ENCODE results near the gene TLE3. TPM values are rescaled to one million over a fixed set of nuclear protein-coding genes. Genes with fewer than 3 reads are reported as not detected.

The TLE3 gene
- total RNA-seq, 2 experiments from 2014 or later = 48.8 to 53.5 TPM

DNA sequence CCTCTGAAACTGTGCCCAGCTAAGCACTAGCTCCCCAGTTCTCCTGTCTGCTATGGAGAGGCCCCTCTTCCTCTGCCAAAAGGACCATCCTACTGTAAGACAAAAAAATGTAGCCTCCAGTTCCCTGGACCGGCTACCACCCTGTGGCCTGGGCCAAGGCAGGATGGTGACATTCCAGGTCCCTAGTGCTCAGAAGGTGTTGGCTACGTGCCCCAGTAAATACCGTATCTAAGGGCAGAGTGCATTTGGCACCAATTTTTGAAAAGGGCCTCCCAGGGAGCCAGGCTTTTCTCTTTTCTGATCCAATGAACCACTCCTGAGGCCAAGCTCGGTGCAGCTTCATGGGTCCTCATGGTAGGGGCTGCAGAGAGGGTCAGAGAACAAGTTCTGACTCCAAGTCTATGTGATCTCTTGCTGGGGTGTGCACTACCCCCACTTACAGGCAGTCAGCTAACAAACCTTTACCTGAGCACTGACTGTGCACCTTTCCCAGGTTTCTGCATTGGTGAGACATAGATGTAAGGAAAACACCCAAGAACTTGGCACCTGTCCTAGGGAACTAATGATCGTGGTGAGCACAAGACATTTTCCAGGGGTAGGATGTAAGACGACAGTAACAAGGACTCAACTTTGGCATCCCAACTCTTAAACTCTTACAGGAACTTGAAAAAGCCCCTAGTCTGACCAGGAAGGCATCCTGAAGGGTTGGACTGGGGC, 32.6 kb downstream of the TLE3 start:
- Mint-ChIP-seq H3K36me3 (peaks cover 17% of the 10 kb centered on the region), H3K27ac (no peak overlapping the region), H3K9me3 (ENCODE audit: low read depth) (no peaks in the 10 kb centered on the region), H3K4me3 (no peak overlapping the region), H3K27me3 (no peaks in the 10 kb centered on the region), H3K4me1 (no peaks in the 10 kb centered on the region)
- CTCF ChIA-PET = no interaction called here
- DNase-seq (no peak), ATAC-seq (no peak)

DNA sequence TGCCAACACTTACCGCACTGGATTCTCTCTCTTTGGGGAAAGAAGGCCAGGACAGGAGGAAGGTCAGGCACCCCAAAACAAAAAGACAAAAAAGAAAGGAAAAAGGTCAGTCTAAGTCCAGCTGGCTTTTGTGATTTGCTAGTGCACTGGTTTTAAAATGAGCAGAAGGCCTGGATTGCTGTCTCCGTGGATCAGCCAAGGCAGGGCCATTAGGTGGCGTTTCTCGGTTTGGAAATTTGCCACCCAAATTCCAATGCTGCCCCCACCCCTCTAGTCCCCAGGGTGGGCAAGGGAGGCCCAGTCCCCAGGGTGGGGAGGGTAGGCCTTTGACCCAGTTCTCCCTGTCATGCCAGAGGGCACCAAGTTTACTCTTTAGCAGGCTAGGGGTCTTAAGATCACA, 33.3 kb downstream of the TLE3 start:
- no peaks in the 10 kb centered on the region for H3K9me3 Mint-ChIP-seq (ENCODE audit: low read depth)
- peaks cover 20% of the 10 kb centered on the region for H3K36me3 Mint-ChIP-seq
- CTCF ChIA-PET = no interaction called here
- H3K27me3 Mint-ChIP-seq = no peaks in the 10 kb centered on the region
- no peak for ATAC-seq
- H3K27ac Mint-ChIP-seq = no peak overlapping the region
- no peak for DNase-seq
- H3K4me1 Mint-ChIP-seq = no peaks in the 10 kb centered on the region
- H3K4me3 Mint-ChIP-seq = no peak overlapping the region

DNA sequence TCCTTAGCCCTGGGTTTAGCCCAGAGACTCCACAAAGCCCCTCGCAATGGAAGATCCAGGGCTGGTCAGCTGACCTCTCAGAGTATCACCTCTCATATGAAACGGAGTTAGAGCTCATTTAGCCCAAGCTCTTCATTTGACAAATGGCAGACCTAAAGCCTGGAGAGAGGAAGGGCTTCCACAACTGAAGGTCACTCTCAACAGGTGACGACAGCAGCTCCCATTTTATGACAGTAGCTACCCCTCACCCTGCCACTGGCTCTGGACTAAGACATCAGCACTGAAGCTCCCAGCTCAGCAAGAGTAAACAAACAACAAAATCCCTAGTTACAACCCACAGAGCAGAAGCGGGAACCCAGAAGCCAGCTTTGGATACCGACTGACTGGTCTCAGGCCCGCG, 33.7 kb downstream of the TLE3 start:
- H3K4me3 Mint-ChIP-seq = no peak overlapping the region
- no peaks in the 10 kb centered on the region for H3K9me3 Mint-ChIP-seq (ENCODE audit: low read depth)
- no peak overlapping the region for H3K27ac Mint-ChIP-seq
- H3K4me1 Mint-ChIP-seq = no peaks in the 10 kb centered on the region
- CTCF ChIA-PET = no interaction called here
- H3K27me3 Mint-ChIP-seq = no peaks in the 10 kb centered on the region
- H3K36me3 Mint-ChIP-seq = peaks cover 24% of the 10 kb centered on the region
- DNase-seq = no peak
- no peak for ATAC-seq

DNA sequence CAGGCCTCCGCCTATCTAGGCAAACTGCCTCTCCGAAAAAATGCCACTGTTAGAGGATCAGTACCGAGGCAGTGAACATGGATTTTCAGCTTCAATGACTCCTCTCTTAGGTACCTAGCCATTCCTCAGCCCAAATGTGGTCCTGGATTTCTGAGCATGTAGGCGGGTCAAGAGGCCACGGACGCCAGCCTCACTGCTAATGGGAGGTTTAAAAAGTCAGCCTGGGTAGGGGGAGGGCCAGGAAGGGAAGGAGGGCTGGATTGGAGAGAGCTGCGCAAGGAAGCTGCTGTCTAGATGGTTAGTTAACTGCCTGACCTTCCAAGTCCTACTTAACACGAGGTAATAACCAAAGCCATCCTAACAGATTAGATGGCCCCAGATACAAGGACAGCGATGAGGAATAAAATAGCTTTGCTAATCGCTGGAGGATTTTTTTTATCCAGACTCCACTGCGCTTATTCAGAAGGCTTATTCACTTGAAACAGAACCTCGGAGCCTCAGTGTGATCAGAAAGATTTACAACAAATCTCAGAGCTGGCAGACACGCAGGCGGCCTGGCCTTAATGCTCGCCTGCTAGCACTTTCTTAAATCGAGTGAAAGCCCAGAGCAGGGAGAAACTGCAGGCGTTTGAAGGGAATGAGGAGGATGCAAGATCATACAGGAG, 34.3 kb downstream of the TLE3 start:
- peaks cover 27% of the 10 kb centered on the region for H3K36me3 Mint-ChIP-seq
- ATAC-seq (no peak), DNase-seq (no peak)
- no peaks in the 10 kb centered on the region for H3K4me1 Mint-ChIP-seq
- CTCF ChIA-PET = no interaction called here
- H3K27me3 Mint-ChIP-seq = no peaks in the 10 kb centered on the region
- no peaks in the 10 kb centered on the region for H3K9me3 Mint-ChIP-seq (ENCODE audit: low read depth)
- H3K4me3 Mint-ChIP-seq = no peak overlapping the region
- no peak overlapping the region for H3K27ac Mint-ChIP-seq

DNA sequence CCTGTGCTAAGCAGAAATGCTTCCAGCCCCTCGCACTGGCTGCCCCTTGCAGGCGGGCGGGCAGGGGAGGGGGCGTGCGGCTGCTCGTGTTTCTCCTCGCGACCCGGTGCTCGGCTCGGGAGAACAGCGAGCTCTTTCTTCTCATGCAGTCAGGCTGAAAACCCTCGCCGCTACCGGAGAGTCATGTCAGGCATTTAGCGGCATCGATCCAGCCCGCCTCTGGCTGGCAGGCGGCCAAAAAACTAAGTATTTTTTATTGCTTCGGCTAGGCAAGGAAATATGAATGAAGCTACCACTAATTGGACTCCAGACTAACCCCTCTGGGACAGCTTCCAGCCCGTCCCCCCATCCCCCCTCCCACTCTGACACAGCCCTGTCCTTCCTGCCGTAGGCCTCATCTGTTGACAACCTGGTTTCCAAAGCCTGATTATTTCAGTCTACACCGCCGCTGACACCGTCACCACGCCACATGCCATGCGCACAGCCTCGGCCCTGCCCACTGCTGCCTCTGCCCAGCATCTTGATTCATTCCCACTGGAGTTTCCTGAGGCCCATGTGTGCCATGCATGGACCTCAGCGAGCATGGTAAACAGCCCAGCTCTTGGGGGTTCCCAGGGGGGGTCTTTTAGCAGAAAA, 35.3 kb downstream of the TLE3 start:
- CTCF ChIA-PET = no interaction called here
- no peaks in the 10 kb centered on the region for H3K27me3 Mint-ChIP-seq
- H3K36me3 Mint-ChIP-seq = peaks cover 27% of the 10 kb centered on the region

DNA sequence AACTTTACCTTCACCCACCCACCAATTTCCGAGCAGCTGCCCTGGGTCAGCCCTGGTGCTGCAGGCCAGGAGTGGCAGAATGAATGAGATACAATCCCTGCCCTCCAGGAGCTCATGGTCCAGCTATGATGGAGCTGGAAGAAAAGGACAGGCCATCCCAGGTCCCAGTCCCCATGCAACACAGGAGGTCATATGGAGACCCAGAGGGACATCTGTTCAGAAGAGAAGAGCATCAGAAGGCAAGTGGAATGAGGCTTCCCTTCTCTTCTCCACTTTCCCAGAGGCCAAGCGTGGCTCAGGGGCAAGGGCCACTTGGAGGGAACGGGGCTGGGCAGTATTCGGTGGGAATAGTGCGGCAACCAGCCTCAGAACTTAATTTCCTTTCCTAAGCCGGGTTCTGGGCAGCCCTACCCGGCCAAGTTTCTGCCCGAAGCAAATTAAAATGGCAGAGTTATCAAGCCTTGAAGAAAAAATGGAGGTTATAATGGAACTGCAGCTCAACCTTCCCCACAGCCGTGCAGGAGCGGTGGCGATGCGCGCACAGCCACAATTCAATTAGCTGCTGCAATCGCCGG, 35.9 kb downstream of the TLE3 start:
- DNase-seq = no peak
- H3K4me1 Mint-ChIP-seq = no peaks in the 10 kb centered on the region
- no peaks in the 10 kb centered on the region for H3K9me3 Mint-ChIP-seq (ENCODE audit: low read depth)
- H3K4me3 Mint-ChIP-seq = no peak overlapping the region
- ATAC-seq = no peak
- H3K27ac Mint-ChIP-seq = no peak overlapping the region
- peaks cover 27% of the 10 kb centered on the region for H3K36me3 Mint-ChIP-seq
- no peaks in the 10 kb centered on the region for H3K27me3 Mint-ChIP-seq
- CTCF ChIA-PET = no interaction called here

More for the DNA sequence above, 35.3 kb downstream of the TLE3 start:
- no peak for ATAC-seq
- Mint-ChIP-seq H3K27ac (no peak overlapping the region), H3K4me3 (no peak overlapping the region), H3K9me3 (ENCODE audit: low read depth) (no peaks in the 10 kb centered on the region), H3K4me1 (no peaks in the 10 kb centered on the region)
- DNase-seq = no peak

DNA sequence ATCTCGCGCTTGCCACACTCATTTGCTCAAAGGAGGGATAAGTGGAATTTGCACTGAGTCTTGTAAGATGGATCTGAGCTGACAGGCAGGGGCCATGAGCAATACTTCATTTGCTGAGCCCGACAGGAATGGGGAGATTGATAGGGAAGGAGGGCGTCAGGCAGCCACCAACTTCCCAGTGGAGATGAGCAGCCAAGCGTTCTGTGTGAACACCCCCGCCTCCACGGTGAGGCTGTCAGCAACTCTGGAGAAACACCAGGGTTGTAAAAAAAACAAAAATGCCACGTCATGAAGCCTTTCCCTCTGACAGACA, 36.8 kb downstream of the TLE3 start:
- H3K27me3 Mint-ChIP-seq = no peaks in the 10 kb centered on the region
- no peaks in the 10 kb centered on the region for H3K4me1 Mint-ChIP-seq
- no peaks in the 10 kb centered on the region for H3K9me3 Mint-ChIP-seq (ENCODE audit: low read depth)
- H3K27ac Mint-ChIP-seq = no peak overlapping the region
- H3K4me3 Mint-ChIP-seq = no peak overlapping the region
- CTCF ChIA-PET = no interaction called here
- peaks cover 20% of the 10 kb centered on the region for H3K36me3 Mint-ChIP-seq
- no peak for DNase-seq
- no peak for ATAC-seq

DNA sequence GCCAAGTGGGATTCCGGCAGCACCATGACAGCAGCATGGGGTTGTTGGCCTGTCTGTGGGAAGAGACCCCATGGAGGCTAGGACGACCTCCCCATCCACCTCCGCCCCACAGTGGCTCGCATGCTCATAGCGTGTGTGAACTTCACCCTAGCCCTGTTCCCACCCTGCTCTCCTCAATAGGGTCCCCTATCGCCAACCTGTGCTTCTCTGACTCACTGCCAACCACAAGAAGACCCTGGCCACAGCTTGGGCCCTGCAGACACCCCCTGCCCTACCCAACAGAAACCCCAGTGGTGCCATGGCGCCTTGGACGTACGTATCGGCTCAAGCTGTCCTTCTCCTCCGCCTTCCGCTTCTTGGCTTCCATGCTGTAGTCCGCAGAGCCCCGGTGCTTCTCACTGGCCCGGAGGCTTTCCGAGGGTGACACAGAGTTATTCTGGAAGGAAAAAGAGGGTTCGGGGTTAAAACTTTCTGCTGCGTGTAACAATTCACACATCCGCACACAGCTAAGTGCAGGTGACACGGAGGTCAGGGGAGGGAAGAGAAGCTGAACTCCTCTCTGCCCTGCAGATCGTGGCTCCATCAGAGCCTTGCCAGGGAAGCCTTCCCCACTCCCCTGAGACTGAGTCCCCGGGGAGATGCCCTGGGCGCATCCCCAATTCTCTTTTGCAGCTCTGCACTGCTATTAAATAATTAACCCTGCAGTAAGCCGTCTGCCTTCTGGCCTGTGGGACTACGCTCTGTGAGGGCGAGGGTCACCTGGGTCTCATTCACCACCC, 37.3 kb downstream of the TLE3 start:
- no peak for DNase-seq
- Mint-ChIP-seq H3K4me3 (no peak overlapping the region), H3K27me3 (no peaks in the 10 kb centered on the region), H3K4me1 (no peaks in the 10 kb centered on the region), H3K27ac (no peak overlapping the region), H3K36me3 (peaks cover 22% of the 10 kb centered on the region), H3K9me3 (ENCODE audit: low read depth) (no peaks in the 10 kb centered on the region)
- ATAC-seq = no peak
- CTCF ChIA-PET = no interaction called here

DNA sequence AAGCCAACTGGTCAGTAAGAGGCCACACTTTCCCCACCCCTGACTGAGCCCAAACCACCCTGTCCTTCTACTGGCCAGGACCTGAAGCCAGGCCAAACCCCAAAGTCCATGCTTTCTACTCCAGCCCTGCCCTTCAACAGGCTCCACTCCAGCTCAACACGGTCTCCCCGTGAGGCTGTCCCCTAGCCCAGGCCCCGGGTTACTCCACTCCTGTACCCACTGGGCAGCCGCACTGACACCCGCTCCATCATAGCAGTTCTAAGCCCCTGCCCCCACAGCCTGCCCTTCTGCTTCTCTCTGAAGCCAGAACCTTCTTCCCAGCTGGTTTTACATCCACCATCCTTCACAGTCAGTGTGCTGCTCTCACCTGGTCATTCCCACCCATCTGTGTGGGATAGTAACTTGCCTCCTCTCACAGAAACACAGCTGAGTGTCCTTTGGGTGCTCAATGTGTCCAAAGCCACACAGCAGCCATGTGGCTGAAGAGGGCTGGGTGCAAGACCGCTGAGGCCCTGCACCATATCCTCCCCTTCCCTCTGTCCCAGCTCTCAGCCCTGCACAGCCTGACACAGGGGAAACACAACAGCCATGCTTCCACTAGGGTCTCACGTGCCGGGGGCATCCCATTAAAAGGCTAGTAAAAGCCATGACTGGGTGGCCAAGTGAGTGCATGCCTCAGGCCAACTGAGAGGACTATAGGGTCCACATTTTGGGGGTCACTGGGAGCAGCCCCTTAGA, 38.1 kb downstream of the TLE3 start:
- no peaks in the 10 kb centered on the region for H3K9me3 Mint-ChIP-seq (ENCODE audit: low read depth)
- H3K4me1 Mint-ChIP-seq = no peaks in the 10 kb centered on the region
- H3K4me3 Mint-ChIP-seq = no peak overlapping the region
- ATAC-seq (no peak), DNase-seq (no peak)
- no peaks in the 10 kb centered on the region for H3K27me3 Mint-ChIP-seq
- no peak overlapping the region for H3K27ac Mint-ChIP-seq
- H3K36me3 Mint-ChIP-seq = peaks cover 25% of the 10 kb centered on the region
- CTCF ChIA-PET = no interaction called here

DNA sequence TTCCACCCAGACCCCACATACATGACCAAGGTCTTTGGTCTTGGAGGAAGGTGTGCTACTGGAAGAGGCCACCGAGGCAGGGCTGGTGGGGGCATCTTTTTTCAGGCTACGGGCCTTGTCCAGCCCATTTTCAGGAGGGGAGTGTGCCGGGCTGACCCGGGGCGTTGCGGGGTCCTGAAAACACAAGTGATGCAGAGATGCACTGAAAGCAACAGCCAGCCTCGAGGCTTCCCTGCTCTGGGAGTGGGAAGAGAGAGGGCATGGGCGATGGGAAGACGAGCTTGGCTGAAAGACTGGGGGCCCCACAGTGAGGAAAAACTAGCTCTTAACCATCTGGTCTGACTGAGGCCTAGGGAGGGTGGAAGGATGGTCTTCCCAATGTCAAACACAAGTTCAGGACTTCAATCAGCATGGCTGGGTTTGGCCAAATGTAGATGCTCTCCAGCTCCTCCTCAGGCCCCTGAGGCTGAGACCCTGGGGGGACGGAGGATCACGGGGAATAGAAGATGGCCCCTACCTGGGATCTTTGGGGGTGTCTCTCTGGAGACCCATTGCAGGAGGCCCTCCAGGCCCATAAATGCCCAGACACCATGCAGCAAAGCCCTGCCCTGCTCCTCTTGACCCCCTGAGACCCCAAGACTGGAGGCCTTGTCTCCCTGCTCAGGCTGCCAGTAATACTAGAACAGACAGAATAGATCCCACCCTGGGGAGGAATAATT, 38.9 kb downstream of the TLE3 start:
- no peaks in the 10 kb centered on the region for H3K27me3 Mint-ChIP-seq
- peaks cover 25% of the 10 kb centered on the region for H3K36me3 Mint-ChIP-seq
- CTCF ChIA-PET = no interaction called here
- no peak overlapping the region for H3K4me3 Mint-ChIP-seq
- DNase-seq (no peak), ATAC-seq (no peak)
- no peak overlapping the region for H3K27ac Mint-ChIP-seq
- H3K4me1 Mint-ChIP-seq = no peaks in the 10 kb centered on the region
- no peaks in the 10 kb centered on the region for H3K9me3 Mint-ChIP-seq (ENCODE audit: low read depth)

DNA sequence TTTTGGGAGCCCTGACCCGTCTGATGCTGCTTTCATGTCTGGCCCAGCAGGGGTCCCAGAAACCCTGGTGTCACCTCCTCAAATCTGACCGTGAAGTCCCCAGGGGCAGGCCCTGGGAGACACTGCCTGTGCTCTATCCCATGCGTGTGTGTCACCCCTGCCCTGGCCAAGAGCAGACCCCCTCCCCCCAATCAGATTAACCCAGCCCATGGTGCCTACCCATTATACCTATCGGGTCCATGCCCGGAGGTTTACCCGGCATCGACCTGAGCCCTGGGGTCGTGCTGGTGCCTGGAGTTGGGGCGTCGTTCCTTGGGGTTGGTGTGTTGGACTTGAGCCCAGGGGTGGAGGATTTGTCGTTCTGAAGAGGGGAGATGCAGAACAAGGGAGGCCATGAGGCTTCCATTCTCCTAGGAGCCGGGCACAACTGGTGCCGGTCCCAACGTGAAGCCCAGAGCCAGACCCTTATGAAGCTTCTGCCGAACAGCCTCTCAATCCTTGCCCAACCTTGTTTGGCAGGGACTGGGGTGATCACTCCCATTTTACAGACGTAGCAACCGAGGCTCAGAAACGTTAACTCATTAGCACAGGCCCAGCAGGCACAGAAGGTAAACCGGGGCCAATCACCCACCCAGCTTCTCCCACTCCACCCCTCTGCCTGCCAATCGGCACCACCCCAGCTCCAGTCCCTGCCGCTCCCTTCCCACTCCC, 39.6 kb downstream of the TLE3 start:
- DNase-seq (no peak), ATAC-seq (no peak)
- Mint-ChIP-seq H3K27me3 (no peaks in the 10 kb centered on the region), H3K4me3 (no peak overlapping the region), H3K4me1 (no peaks in the 10 kb centered on the region), H3K9me3 (ENCODE audit: low read depth) (no peaks in the 10 kb centered on the region), H3K36me3 (peaks cover 24% of the 10 kb centered on the region), H3K27ac (no peak overlapping the region)
- CTCF ChIA-PET = no interaction called here

DNA sequence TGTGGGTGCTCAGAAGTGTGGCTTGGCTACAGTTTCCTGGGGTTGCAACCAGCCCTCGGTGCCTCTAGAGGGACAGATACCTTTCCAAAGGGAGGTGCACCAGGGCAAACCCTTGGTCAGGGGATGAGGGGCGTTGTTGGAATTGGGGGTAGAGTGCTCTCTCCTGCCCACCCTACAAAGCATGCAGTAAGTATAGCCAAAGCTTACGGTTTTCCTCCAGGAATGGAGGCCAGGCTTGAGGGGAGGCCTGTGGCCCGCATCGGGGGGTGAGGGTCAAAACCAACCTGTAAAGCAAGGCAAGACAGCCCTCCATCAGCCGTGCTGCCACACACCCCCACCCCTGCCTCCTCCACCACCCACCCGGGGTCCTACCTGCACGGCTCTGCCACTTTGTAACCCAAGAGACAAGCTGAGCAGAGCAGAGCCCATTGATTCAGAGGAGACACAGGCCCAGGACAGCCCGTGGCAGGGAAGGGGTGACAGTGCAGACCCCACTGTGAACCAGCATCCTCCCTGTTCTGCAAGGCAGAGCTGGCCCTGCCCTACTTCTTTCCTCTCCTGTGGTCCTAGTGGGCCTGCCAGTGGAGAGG, 41.5 kb downstream of the TLE3 start:
- DNase-seq = no peak
- H3K4me3 Mint-ChIP-seq = no peak overlapping the region
- no peaks in the 10 kb centered on the region for H3K4me1 Mint-ChIP-seq
- no peaks in the 10 kb centered on the region for H3K9me3 Mint-ChIP-seq (ENCODE audit: low read depth)
- CTCF ChIA-PET = interaction anchor here (1.2 kb wide), 1 partner anchor 16 kb away, joined by 3 read pairs; no protein-coding TSS in a partner anchor
- ATAC-seq = no peak
- H3K27ac Mint-ChIP-seq = no peak overlapping the region
- H3K36me3 Mint-ChIP-seq = peaks cover 26% of the 10 kb centered on the region
- H3K27me3 Mint-ChIP-seq = no peaks in the 10 kb centered on the region
